Upper lobe of left lung (tissue), 6 donors: ENCODE measurements around the gene SGMS1. TPM values are rescaled to one million over a fixed set of nuclear protein-coding genes. Genes with fewer than 3 reads are reported as not detected.
"Not testable (repeated sequence)": the region's sequence is repeated elsewhere in the genome, so short reads cannot be mapped to it uniquely, and the experiment has no call there.

Experiments
- ATAC-seq, 2 donors: fragments of 200-7000 bp; cut with Tn5 transposase; one replicate each; pipeline ENCODE4 v1.9.1; 2022; ENCODE audit warnings: mild to moderate bottlenecking in 2 of 2, moderate library complexity in 2 of 2; ENCODE audit not compliant: low FRiP score in 2 of 2
- DNase-seq, 2 donors: peaks; one replicate each; pipeline ENCODE4 v3.0.0-alpha.2; 2019 to 2020
- H3K27ac ChIP-seq, 4 donors: fragments of 200-600 bp; sonication (generic); one replicate each; pipeline ENCODE4 v1.5.1; 2016 to 2019
- H3K27me3 ChIP-seq, 4 donors: fragments of 200-600 bp; sonication (generic); one replicate each; pipeline ENCODE4 v1.5.1; 2017 to 2019
- H3K36me3 ChIP-seq, 4 donors: fragments of 200-600 bp; sonication (generic); one replicate each; pipeline ENCODE4 v1.5.1; 2016 to 2019
- H3K4me1 ChIP-seq, 4 donors: fragments of 200-600 bp; sonication (generic); one replicate each; pipeline ENCODE4 v1.5.1; 2018 to 2019
- H3K4me3 ChIP-seq, 4 donors: fragments of 200-600 bp; sonication (generic); one replicate each; pipeline ENCODE4 v1.5.1; 2017 to 2019; ENCODE audit warnings: mild to moderate bottlenecking in 2 of 4, moderate library complexity in 1 of 4
- H3K9me3 ChIP-seq, 4 donors: fragments of 200-600 bp; sonication (generic); one replicate each; pipeline ENCODE4 v1.5.1; 2018 to 2019
- CTCF ChIP-seq, 6 experiments: fragments of 450-650 bp in 4 of 6; fragments of 200-600 bp in 2 of 6; sonication (generic) in 2 of 6; IDR thresholded peaks; one replicate each; pipeline ENCODE4 v1.5.1; 2016 to 2019; ENCODE audit warnings: antibody characterized with exemption in 6 of 6
- EP300 ChIP-seq, 4 donors: sonication (generic); formaldehyde crosslinking; IDR thresholded peaks; one replicate each; pipeline ENCODE4 v1.5.1; 2017; ENCODE audit warnings: antibody characterized with exemption in 4 of 4, control low read depth in 2 of 4
- POLR2A ChIP-seq, 4 donors: fragments of 450-650 bp; IDR thresholded peaks; one replicate each; pipeline ENCODE4 v1.5.1; 2016 to 2017; ENCODE audit warnings: antibody characterized with exemption in 4 of 4, mild to moderate bottlenecking in 2 of 4
- POLR2AphosphoS5 ChIP-seq, 2 donors: sonication (generic); formaldehyde crosslinking; IDR thresholded peaks; one replicate each; pipeline ENCODE4 v1.5.1; 2017; ENCODE audit warnings: antibody characterized with exemption in 2 of 2
- WGBS, 2 donors: methylation state at CpG; one replicate each; pipeline ENCODE4 v1.1.5; 2017 to 2018; 5-methylcytosine and 5-hydroxymethylcytosine counted together
- total RNA-seq, 6 donors: library from RNA; depleted of rRNA in 4 of 6; stranded (reverse); fragments of >200 nt in 4 of 6; gene quantifications; one replicate each; pipeline versions ENCODE4 v1.1.0 to v1.2.1, GENCODE V29; 2016 to 2021
- donor health status: DM: no; HTN: no; CAD: no; lungs with moderate emphysema.
- donor health status: DM: no; HTN: yes; CAD: no; lungs with severe emphysema.

SGMS1 gene
- total RNA-seq, 6 donors from 2014 or later = 66.7 to 230 (median 173) TPM

- no peak for ATAC-seq
Observed at GRCh38 chr10:50501478-50501877, 122.3 kb downstream of the SGMS1 start.

GRCh38 chr10:50498465-50498864 lies 125.3 kb downstream of the SGMS1 start:
- WGBS, 2 donors = 74 to 88% methylated on average over 1 of the region's 1 CpG
- no peak overlapping the region for H3K27ac ChIP-seq
- TF ChIP-seq EP300 (IDR thresholded peaks at IDR 0.05) (no peak), POLR2A (IDR thresholded peaks at IDR 0.05) (no peak), CTCF (IDR thresholded peaks at IDR 0.05) (no peak), POLR2AphosphoS5 (IDR thresholded peaks at IDR 0.05) (no peak)
- no peaks in the 10 kb centered on the region for H3K36me3 ChIP-seq
- peaks cover 0 to 12% (median 0%) of the 10 kb centered on the region in 4 donors for H3K4me1 ChIP-seq
- no peak for ATAC-seq
- H3K27me3 ChIP-seq = no peaks in the 10 kb centered on the region
- no peak for DNase-seq
- no peaks in the 10 kb centered on the region for H3K9me3 ChIP-seq
- no peak overlapping the region for H3K4me3 ChIP-seq

More at GRCh38 chr10:50501478-50501877, 122.3 kb downstream of the SGMS1 start:
- WGBS, 2 donors = 92 to 96% methylated on average over 2 of the region's 2 CpGs
- no peak for DNase-seq
- peaks cover 0 to 12% (median 0%) of the 10 kb centered on the region in 4 donors for H3K4me1 ChIP-seq
- H3K36me3 ChIP-seq = no peaks in the 10 kb centered on the region
- no peaks in the 10 kb centered on the region for H3K9me3 ChIP-seq
- TF ChIP-seq CTCF (IDR thresholded peaks at IDR 0.05) = no peak
- TF ChIP-seq EP300 (IDR thresholded peaks at IDR 0.05) = no peak
- no peak for TF ChIP-seq POLR2A (IDR thresholded peaks at IDR 0.05)
- TF ChIP-seq POLR2AphosphoS5 (IDR thresholded peaks at IDR 0.05) = no peak
- no peak overlapping the region for H3K4me3 ChIP-seq
- no peaks in the 10 kb centered on the region for H3K27me3 ChIP-seq
- no peak overlapping the region for H3K27ac ChIP-seq

- DNase-seq (no peak), ATAC-seq (peak in 1 of 2 donors; percentile 53)
- Histone ChIP-seq H3K27ac (peak overlapping the region in 1 of 4 donors; percentile 11), H3K27me3 (no peaks in the 10 kb centered on the region), H3K36me3 (no peaks in the 10 kb centered on the region), H3K9me3 (no peaks in the 10 kb centered on the region), H3K4me1 (peaks cover 0 to 12% (median 0%) of the 10 kb centered on the region in 4 donors), H3K4me3 (no peak overlapping the region)
- TF ChIP-seq POLR2A (IDR thresholded peaks at IDR 0.05) (no peak), CTCF (IDR thresholded peaks at IDR 0.05) (no peak), EP300 (IDR thresholded peaks at IDR 0.05) (no peak), POLR2AphosphoS5 (IDR thresholded peaks at IDR 0.05) (no peak)
Observed at GRCh38 chr10:50497758-50498157, 126.0 kb downstream of the SGMS1 start.

- no peaks in the 10 kb centered on the region for H3K9me3 ChIP-seq
- H3K36me3 ChIP-seq = no peaks in the 10 kb centered on the region
- no peak overlapping the region for H3K27ac ChIP-seq
- TF ChIP-seq CTCF (IDR thresholded peaks at IDR 0.05) (no peak), POLR2A (IDR thresholded peaks at IDR 0.05) (no peak), POLR2AphosphoS5 (IDR thresholded peaks at IDR 0.05) (no peak), EP300 (IDR thresholded peaks at IDR 0.05) (no peak)
- H3K27me3 ChIP-seq = no peaks in the 10 kb centered on the region
- H3K4me1 ChIP-seq = peaks cover 0 to 6% (median 0%) of the 10 kb centered on the region in 4 donors
- 92% methylated on average over 2 of the region's 2 CpGs for WGBS, 2 donors
- ATAC-seq = no peak
- H3K4me3 ChIP-seq = no peak overlapping the region
- DNase-seq = no peak
Observed at GRCh38 chr10:50496228-50496627, 127.5 kb downstream of the SGMS1 start.

GRCh38 chr10:50490241-50490640 lies 133.5 kb downstream of the SGMS1 start:
- Histone ChIP-seq H3K4me1 (no peaks in the 10 kb centered on the region), H3K9me3 (peaks cover 0 to under 1% (median 0%) of the 10 kb centered on the region in 4 donors), H3K27ac (no peak overlapping the region), H3K27me3 (no peaks in the 10 kb centered on the region), H3K36me3 (no peaks in the 10 kb centered on the region), H3K4me3 (no peak overlapping the region)
- WGBS, 2 donors = 94 to 95% methylated on average over 5 of the region's 5 CpGs
- ATAC-seq (no peak), DNase-seq (no peak)
- TF ChIP-seq POLR2A (IDR thresholded peaks at IDR 0.05) (no peak), EP300 (IDR thresholded peaks at IDR 0.05) (no peak), CTCF (IDR thresholded peaks at IDR 0.05) (no peak), POLR2AphosphoS5 (IDR thresholded peaks at IDR 0.05) (no peak)

GRCh38 chr10:50484550-50484949 lies 139.2 kb downstream of the SGMS1 start:
- WGBS, 2 donors = 91 to 100% methylated on average over 1 of the region's 1 CpG

More at GRCh38 chr10:50484550-50484949, 139.2 kb downstream of the SGMS1 start:
- peaks cover 0 to 13% (median 10%) of the 10 kb centered on the region in 4 donors for H3K9me3 ChIP-seq
- H3K4me1 ChIP-seq, H3K36me3 ChIP-seq, H3K27me3 ChIP-seq, ATAC-seq, H3K4me3 ChIP-seq, H3K27ac ChIP-seq, DNase-seq: not testable (repeated sequence)
